HL-60 (cell line): ENCODE data around the gene TGFB1.

Experiments used
- CTCF ChIP-seq: IDR thresholded peaks from one replicate; pipeline ENCODE4 v1.5.1; 2011; ENCODE audit warnings: low read length, control low read depth, inconsistent platforms; ENCODE audit not compliant: insufficient read depth
- POLR2AphosphoS5 ChIP-seq: IDR thresholded peaks from 2 replicates; pipeline ENCODE4 v1.6.1; 2012; ENCODE audit warnings: low read depth
- REST ChIP-seq: IDR thresholded peaks from 2 replicates; pipeline ENCODE4 v1.6.1; 2012; ENCODE audit warnings: low read depth; ENCODE audit not compliant: insufficient replicate concordance

GRCh38 chr19:41351339-41352245 is 2.1 kb downstream of the TGFB1 start:
- TF ChIP-seq CTCF (no peak), REST (no peak), POLR2AphosphoS5 (no peak)
